ENCODE measurements around the gene SYNGR3.
"Not testable (repeated sequence)": the region's sequence is repeated elsewhere in the genome, so short reads cannot be mapped to it uniquely, and the experiment has no call there.

SYNGR3 gene

GRCh38 chr16:1950559-1950958, 39.2 kb upstream of the SYNGR3 start:
- no peak for TF ChIP-seq CTCF (conservative IDR thresholded peaks at IDR 0.05; ENCODE audit: low read length)
- no peak for DNase-seq (ENCODE audit: low read depth)
- H3K4me3 ChIP-seq (ENCODE audit: low read length), result no peak overlapping the region

- DNase-seq (ENCODE audit: low read depth), result no peak
- no peak for TF ChIP-seq CTCF (conservative IDR thresholded peaks at IDR 0.05; ENCODE audit: low read length)
- H3K4me3 ChIP-seq (ENCODE audit: low read length), result no peak overlapping the region
Observed at GRCh38 chr16:1953734-1954133, 36.0 kb upstream of the SYNGR3 start.

- not testable (repeated sequence) for DNase-seq (ENCODE audit: low read depth); H3K4me3 ChIP-seq (ENCODE audit: low read length)
Observed at GRCh38 chr16:1957434-1958142, 32.2 kb upstream of the SYNGR3 start.

- DNase-seq (ENCODE audit: low read depth); H3K4me3 ChIP-seq (ENCODE audit: low read length): not testable (repeated sequence)
Observed at GRCh38 chr16:1958143-1958491, 31.7 kb upstream of the SYNGR3 start.

- no peak for TF ChIP-seq CTCF (conservative IDR thresholded peaks at IDR 0.05; ENCODE audit: low read length)
- no peak for DNase-seq (ENCODE audit: low read depth)
- peak overlapping the region; percentile 31 for H3K4me3 ChIP-seq (ENCODE audit: low read length)
Observed at GRCh38 chr16:1958715-1959268, 31.0 kb upstream of the SYNGR3 start.

- peak within 1 kb of the TSS; percentile 82 for H3K4me3 ChIP-seq (ENCODE audit: low read length)
- peak; percentile 87 for DNase-seq (ENCODE audit: low read depth)
- TF ChIP-seq CTCF (conservative IDR thresholded peaks at IDR 0.05; ENCODE audit: low read length), result peak; percentile 44
Observed at GRCh38 chr16:1959269-1960039, 30.3 kb upstream of the SYNGR3 start, which contains the start of gene NDUFB10. NDUFB10 (plus strand) TSS chr16:1959538; CDS start chr16:1959625, 87 bp downstream.

- TF ChIP-seq CTCF (conservative IDR thresholded peaks at IDR 0.05; ENCODE audit: low read length), result no peak
- DNase-seq (ENCODE audit: low read depth), result peak; percentile 28
- peak overlapping the region; percentile 82 for H3K4me3 ChIP-seq (ENCODE audit: low read length)
Observed at GRCh38 chr16:1960665-1961630, 28.8 kb upstream of the SYNGR3 start.
